ENCODE data around the gene OTOS.

- no peak for TF ChIP-seq EZH2 (IDR thresholded peaks at IDR 0.05; ENCODE audit: insufficient read depth, poor library complexity, severe bottlenecking)
- TF ChIP-seq EZH2phosphoT487 (IDR thresholded peaks at IDR 0.05; ENCODE audit: insufficient read depth, low read depth), result no peak
These were observed 3.7 kb downstream of the OTOS start for GRCh38 chr2:240136671-240137292.
